NOMO-1 treated with dmso at 0.1 percent for 144 hours (cell line): ENCODE results near the gene CCL24.
"Not testable (repeated sequence)": the region's sequence is repeated elsewhere in the genome, so short reads cannot be mapped to it uniquely, and the experiment has no call there.

Experiments
- DNase-seq: peaks from one replicate; lab custom pipeline; 2025; ENCODE audit not compliant: unreplicated experiment; lab: John Stamatoyannopoulos, UW

The CCL24 gene, protein sequence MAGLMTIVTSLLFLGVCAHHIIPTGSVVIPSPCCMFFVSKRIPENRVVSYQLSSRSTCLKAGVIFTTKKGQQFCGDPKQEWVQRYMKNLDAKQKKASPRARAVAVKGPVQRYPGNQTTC

DNA sequence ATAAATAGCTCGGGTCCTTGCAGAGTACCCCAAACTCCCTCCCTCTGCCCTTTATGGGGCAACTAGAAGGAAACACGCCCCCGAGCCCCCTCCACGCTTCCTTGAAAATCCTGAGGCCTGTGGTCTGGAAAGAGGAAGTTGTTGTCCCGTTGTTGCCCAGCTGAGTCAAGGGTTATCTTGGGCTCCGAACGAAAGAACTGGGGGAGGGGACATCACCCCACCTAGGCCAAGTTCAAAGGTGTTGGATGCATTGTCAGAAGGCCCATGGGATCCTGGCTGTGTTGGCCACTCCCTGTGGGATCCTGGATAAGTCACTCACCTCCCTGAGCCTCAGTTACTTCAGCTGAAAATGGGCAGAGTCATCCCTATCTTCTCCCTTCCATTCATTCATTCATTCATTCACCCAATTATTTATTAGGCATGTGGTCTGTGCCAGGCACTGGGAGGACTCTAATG, at the start of gene CCL24:
Gene CCL24, minus strand, starts transcription at position 26 of the 456 bp plus-strand sequence. CDS start 91 bp downstream, outside the sequence.
- peak; percentile 82 for DNase-seq

DNA sequence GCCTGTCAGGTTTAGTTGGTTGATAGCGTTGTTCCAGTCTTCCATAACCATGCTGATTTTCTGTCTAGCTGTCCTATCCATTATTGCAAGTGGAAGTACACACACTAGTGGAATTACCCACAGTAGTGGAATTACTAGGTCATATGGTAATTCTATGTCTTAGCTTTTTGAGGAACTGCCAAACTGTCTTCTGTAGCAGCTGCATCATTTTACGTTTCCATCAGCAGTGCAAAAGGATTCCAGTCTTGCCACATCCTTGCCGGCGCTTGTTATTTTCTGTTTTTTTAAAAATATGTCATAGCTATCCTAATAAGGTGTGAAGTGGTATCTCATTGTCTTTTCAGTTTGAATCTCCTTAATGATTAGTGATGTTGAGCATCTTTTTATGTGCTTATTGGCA, 48.0 kb upstream of the CCL24 start:
- peak; percentile 75 for DNase-seq

- DNase-seq: no peak
Measured at GRCh38 chr7:75858410-75858809, 44.8 kb upstream of the CCL24 start.

GRCh38 chr7:75856536-75856935, 42.9 kb upstream of the CCL24 start:
- DNase-seq: peak; percentile 93

GRCh38 chr7:75854813-75855345, 41.3 kb upstream of the CCL24 start:
- not testable (repeated sequence) for DNase-seq

- DNase-seq: no peak
Measured at GRCh38 chr7:75854233-75854632, 40.6 kb upstream of the CCL24 start.

- peak; percentile 99 for DNase-seq
Measured at GRCh38 chr7:75850235-75850634, 36.6 kb upstream of the CCL24 start.

GRCh38 chr7:75849573-75849972, 36.0 kb upstream of the CCL24 start:
- DNase-seq: no peak

DNA sequence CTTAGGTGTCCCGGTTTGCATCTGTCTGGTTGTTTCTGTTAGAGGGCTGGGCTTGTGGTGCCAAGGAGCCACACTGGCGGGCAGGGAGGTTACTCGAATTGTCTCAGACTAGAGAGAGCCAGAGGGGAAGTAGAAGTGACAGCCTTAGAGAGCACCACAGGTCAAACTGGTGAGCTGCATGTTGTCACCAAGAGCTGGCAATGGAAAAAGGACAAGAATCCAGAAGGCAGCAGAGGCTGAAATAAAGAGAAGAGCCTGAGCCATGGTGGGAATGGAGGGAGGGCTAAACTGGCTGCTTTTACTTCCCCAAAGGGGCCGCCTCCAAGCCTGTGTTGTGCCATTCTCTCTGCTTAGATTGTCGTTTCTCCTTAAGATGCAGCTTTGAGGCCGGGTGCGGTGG, 34.1 kb upstream of the CCL24 start:
- DNase-seq: peak; percentile 75

GRCh38 chr7:75845132-75845531, 31.5 kb upstream of the CCL24 start:
- DNase-seq: not testable (repeated sequence)

GRCh38 chr7:75844158-75844557, 30.6 kb upstream of the CCL24 start:
- no peak for DNase-seq

- DNase-seq: no peak
Measured at GRCh38 chr7:75843613-75844116, 30.1 kb upstream of the CCL24 start.

- DNase-seq: peak; percentile 88
Measured at GRCh38 chr7:75842836-75843446, 29.3 kb upstream of the CCL24 start.

DNA sequence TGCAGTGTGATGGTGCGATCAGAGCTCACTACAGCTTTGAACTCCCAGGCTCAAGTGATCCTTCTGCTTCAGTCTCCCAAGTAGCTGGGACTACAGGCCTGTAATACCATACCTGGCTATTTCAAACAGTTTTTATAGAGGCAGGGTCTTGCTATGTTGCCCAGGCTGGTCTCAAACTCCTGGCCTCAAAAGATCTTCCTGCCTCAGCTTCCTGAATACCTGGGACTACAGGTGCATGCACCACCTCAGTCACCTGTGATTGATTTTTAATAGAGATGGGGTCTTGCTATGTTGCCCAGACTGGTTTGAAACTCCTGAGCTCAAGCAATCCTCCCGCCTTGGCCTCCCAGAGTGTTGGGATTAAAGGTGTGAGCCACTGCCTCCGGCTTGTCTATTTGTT, 26.4 kb upstream of the CCL24 start:
- DNase-seq: no peak

DNA sequence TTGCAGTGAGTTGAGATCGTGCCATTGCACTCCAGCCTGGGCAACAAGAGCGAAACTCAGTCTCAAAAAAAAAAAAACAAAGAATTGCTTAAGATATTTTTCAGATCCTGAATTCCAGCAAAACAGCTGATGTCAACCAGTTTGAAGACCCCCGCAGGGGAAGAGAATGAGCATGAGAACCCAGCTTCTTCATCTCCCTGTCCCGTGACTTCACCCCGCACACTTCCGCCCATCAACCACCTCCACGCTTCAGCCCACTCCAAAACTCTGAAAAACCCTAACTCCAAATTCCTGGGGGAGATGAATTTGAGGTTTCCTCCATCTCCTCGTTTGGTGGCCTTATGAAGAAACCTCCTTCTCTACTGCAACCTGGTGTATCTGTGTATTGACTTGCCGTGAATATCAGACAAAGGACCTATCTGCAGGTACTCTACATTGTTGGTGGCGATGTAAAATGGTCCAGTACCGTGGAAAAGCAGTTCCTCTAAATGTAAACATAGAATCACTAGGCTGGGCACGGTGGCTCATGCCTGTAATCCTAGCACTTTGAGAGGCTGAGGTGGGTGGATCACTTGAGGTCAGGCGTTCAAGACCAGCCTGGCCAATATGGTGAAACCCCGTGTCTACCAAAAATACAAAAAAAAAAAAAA, 24.8 kb upstream of the CCL24 start:
- DNase-seq: not testable (repeated sequence)

- no peak for DNase-seq
Measured at GRCh38 chr7:75836798-75837197, 23.2 kb upstream of the CCL24 start.

- no peak for DNase-seq
Measured at GRCh38 chr7:75835688-75836285, 22.2 kb upstream of the CCL24 start.

GRCh38 chr7:75833662-75834061, 20.1 kb upstream of the CCL24 start:
- DNase-seq: not testable (repeated sequence)

DNA sequence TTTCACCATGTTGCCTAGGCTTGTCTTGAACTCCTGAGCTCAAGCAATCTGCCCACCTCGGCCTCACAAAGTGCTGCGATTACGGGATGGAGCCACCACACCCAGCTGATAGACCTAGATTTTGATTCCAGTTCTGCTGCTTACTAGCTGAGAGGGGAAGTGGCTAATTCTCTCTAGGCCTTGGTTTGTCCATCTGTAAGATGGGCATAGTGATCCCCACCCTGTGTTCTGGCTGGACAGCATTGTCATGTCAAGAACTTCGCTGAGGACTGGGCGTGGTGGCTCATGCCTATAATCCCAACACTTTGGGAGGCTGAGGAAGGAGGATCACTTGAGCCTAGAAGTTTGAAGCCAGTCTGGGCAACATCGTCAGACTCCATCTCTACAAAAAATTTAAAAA, 17.4 kb upstream of the CCL24 start:
- DNase-seq: no peak

GRCh38 chr7:75829656-75830055, 16.1 kb upstream of the CCL24 start:
- not testable (repeated sequence) for DNase-seq

DNA sequence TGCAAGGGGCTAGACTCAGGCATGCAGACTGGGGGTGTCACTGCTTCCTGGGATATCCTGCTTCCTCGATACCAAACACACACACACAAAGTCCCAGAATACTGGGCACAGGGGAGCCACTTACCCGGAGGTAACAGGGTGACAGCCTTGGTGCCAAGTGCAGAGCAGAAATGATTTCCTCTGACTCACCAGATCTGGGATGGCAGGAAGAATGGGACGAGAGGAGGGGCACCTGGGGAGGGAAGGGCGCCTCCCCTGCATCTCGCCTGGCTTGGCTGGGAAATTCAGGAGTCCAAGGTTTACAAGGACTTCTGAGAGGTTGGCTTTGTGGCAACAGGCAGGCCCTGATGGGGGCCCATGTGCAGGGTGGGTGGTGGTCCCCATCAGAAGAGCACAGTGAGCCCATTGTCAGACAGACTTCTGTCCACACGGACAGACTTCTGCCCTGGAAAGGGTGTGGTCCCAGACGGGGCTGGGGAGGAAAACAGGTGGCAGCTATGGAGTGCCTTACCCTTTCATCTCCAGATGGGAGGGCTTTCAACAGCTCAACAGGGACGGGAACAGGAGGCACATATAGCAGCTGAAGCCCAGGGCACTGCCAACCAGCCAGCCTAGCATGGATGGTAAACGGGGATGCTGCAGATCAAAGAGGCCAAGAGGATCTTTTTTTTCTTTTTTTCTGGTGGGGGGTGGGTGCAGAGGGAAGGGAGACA, 9.7 kb upstream of the CCL24 start:
- DNase-seq: no peak
